ENCODE measurements around the gene FAM174C.

- TF ChIP-seq CTCF (IDR thresholded peaks at IDR 0.05) (no peak), ZFX (IDR thresholded peaks at IDR 0.05; ENCODE audit: borderline replicate concordance) (no peak)
Measured at GRCh38 chr19:1277061-1277460, 1.7 kb downstream of the FAM174C start.
